ENCODE data around the gene PRC1. TPM values are rescaled to one million over a fixed set of nuclear protein-coding genes. Genes with fewer than 3 reads are reported as not detected.

Gene PRC1
- total and polyA plus RNA-seq, 4 donors: 5.0 to 31.1 (median 7.9) TPM

DNA sequence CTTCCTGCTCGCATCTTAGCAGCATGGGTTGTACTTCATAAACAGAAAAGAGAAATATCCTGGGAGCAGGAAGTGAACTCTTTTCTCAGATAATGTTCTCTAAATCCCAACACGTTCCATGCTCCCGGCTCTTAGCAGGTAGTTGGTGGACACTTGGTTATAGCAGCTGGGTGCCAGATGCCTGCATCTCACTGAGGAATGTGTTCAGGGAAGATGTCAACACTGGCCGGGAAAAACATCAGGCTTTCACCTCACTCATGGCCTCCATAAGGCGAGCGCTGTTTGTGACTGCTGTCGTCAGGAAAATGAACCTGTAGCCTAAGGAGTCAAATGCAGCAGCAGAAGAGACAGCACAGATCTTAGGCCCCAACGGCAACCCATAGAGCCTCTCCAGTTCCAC lies 4.4 kb upstream of the PRC1 start:
- Histone ChIP-seq H3K27ac (ENCODE audit: low read depth in 1 of 2, low read length in 1 of 2) (no peak overlapping the region), H3K36me3 (ENCODE audit: control insufficient read depth in 4 of 4, insufficient read depth in 4 of 4, low read length in 4 of 4) (peaks cover 22 to 29% (median 26%) of the 10 kb centered on the region in 4 donors), H3K4me1 (ENCODE audit: control insufficient read depth in 5 of 5, insufficient read depth in 5 of 5, low read length in 5 of 5) (peaks cover 0 to 8% (median 0%) of the 10 kb centered on the region in 5 donors), H3K4me3 (no peak overlapping the region), H3K9me3 (ENCODE audit: control insufficient read depth in 4 of 4, insufficient read depth in 3 of 4, low read length in 3 of 4) (no peaks in the 10 kb centered on the region), H3K27me3 (ENCODE audit: control insufficient read depth in 3 of 3, insufficient read depth in 3 of 3, low read length in 2 of 3) (no peaks in the 10 kb centered on the region), H3K9ac (ENCODE audit: insufficient read depth in 1 of 2, low read length in 2 of 2) (no peak overlapping the region)
- ATAC-seq (ENCODE audit: insufficient read depth, low FRiP score): no peak
- TF ChIP-seq, protein P1, sequence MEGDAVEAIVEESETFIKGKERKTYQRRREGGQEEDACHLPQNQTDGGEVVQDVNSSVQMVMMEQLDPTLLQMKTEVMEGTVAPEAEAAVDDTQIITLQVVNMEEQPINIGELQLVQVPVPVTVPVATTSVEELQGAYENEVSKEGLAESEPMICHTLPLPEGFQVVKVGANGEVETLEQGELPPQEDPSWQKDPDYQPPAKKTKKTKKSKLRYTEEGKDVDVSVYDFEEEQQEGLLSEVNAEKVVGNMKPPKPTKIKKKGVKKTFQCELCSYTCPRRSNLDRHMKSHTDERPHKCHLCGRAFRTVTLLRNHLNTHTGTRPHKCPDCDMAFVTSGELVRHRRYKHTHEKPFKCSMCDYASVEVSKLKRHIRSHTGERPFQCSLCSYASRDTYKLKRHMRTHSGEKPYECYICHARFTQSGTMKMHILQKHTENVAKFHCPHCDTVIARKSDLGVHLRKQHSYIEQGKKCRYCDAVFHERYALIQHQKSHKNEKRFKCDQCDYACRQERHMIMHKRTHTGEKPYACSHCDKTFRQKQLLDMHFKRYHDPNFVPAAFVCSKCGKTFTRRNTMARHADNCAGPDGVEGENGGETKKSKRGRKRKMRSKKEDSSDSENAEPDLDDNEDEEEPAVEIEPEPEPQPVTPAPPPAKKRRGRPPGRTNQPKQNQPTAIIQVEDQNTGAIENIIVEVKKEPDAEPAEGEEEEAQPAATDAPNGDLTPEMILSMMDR (IDR thresholded peaks at IDR 0.05; ENCODE audit: control extremely low read depth, extremely low read depth): no peak
- no peak for DNase-seq
- WGBS, 2 donors: 86 to 93% methylated on average over 8 of the region's 8 CpGs

DNA sequence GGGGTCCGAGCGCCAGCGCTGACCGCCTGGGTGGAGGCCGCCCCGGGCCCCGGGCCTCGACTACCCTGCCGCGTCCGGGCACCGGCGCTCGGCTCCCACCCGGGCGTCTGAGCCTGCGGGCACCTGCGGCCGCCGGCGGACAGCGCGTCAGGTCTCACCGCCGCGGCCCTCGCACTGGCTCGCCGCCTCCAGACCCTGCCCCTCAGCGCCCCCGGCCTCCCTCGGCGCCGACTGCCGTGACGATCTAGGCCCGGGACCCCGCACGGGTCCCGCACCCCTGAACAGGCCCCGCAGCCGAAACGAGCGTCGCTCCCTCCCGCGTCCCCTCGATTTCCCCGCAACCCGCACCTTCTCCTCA lies 297 bp downstream of the PRC1 start:
- peaks cover 0 to 11% (median 4%) of the 10 kb centered on the region in 5 donors for H3K4me1 ChIP-seq (ENCODE audit: control insufficient read depth in 5 of 5, insufficient read depth in 5 of 5, low read length in 5 of 5)
- TF ChIP-seq, protein P1 (IDR thresholded peaks at IDR 0.05; ENCODE audit: control extremely low read depth, extremely low read depth): no peak
- peak overlapping the region; percentile 69 to 93 for H3K9ac ChIP-seq (ENCODE audit: insufficient read depth in 1 of 2, low read length in 2 of 2)
- peaks cover 5 to 13% (median 11%) of the 10 kb centered on the region in 4 donors for H3K36me3 ChIP-seq (ENCODE audit: control insufficient read depth in 4 of 4, insufficient read depth in 4 of 4, low read length in 4 of 4)
- H3K4me3 ChIP-seq: peak overlapping the region; percentile 92
- 0 to 1% methylated on average over 43 to 50 of the region's 50 CpGs for WGBS, 2 donors
- no peak for ATAC-seq (ENCODE audit: insufficient read depth, low FRiP score)
- peak overlapping the region; percentile 72 to 84 for H3K27ac ChIP-seq (ENCODE audit: low read depth in 1 of 2, low read length in 1 of 2)
- no peaks in the 10 kb centered on the region for H3K27me3 ChIP-seq (ENCODE audit: control insufficient read depth in 3 of 3, insufficient read depth in 3 of 3, low read length in 2 of 3)
- H3K9me3 ChIP-seq (ENCODE audit: control insufficient read depth in 4 of 4, insufficient read depth in 3 of 4, low read length in 3 of 4): no peaks in the 10 kb centered on the region
- no peak for DNase-seq

DNA sequence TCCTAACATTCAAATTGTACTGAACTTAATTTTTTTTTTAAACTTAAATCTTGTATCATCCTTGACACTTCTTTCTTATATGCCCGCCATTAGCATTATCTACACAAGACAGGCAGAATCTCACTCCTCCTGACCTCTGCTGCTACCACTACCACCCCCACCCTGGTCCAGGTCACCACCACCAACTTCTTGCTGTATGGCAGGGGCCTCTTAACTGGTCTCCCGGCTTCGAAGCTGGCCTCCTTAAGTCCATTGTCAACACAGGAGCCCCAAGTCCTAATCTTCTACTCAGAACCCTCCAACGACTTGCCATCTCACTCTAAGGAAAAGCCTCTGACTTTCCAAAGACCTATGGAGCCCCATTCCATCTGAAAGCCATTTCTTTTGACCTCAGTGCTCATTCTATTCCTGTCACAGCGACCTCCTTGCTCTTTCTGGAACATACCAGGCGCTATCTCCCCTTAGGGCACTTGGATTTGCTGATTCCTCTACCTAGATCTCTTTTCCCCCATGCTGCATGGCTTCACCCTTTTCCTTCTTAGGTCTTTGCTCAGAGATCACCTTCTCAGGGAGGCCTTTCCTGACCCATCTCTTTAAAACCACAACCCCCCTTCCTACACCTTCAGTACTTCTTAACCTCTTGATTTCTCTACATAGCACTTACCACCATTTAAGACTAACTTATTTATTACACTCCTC lies 2.6 kb downstream of the PRC1 start:
- H3K9me3 ChIP-seq (ENCODE audit: control insufficient read depth in 4 of 4, insufficient read depth in 3 of 4, low read length in 3 of 4): no peaks in the 10 kb centered on the region
- H3K9ac ChIP-seq (ENCODE audit: insufficient read depth in 1 of 2, low read length in 2 of 2): no peak overlapping the region
- H3K27ac ChIP-seq (ENCODE audit: low read depth in 1 of 2, low read length in 1 of 2): no peak overlapping the region
- WGBS, 2 donors: 85 to 93% methylated on average over 6 of the region's 6 CpGs
- H3K4me1 ChIP-seq (ENCODE audit: control insufficient read depth in 5 of 5, insufficient read depth in 5 of 5, low read length in 5 of 5): peaks cover 0 to 13% (median 9%) of the 10 kb centered on the region in 5 donors
- no peaks in the 10 kb centered on the region for H3K27me3 ChIP-seq (ENCODE audit: control insufficient read depth in 3 of 3, insufficient read depth in 3 of 3, low read length in 2 of 3)
- no peak for ATAC-seq (ENCODE audit: insufficient read depth, low FRiP score)
- no peaks in the 10 kb centered on the region for H3K36me3 ChIP-seq (ENCODE audit: control insufficient read depth in 4 of 4, insufficient read depth in 4 of 4, low read length in 4 of 4)
- no peak overlapping the region for H3K4me3 ChIP-seq
- peak in 1 of 3 donors; percentile 4 for DNase-seq
- TF ChIP-seq, protein P1 (IDR thresholded peaks at IDR 0.05; ENCODE audit: control extremely low read depth, extremely low read depth): no peak
